Activated CD4-positive, alpha-beta T cell treated with anti-CD3 and anti-CD28 coated beads, Interleukin-2, Interleukin-4, amounts not matched to agents 100 ng/mL and 50 ng/mL, durations not matched to agents 16 hours and 8 hours (primary cell): Measurements from ENCODE around the gene GRK5.
A peak's percentile ranks its signal among the peaks of the same experiment; 100 is the strongest.

Source experiments
- DNase-seq: peaks from one replicate; pipeline ENCODE4 v3.0.0-alpha.2; 2020; ENCODE audit warnings: low spot score

GRK5 gene

GRCh38 chr10:119483001-119483400 lies 275.6 kb downstream of the GRK5 start:
- no peak for DNase-seq

- DNase-seq, result no peak
Measured at GRCh38 chr10:119483839-119484238, 276.5 kb downstream of the GRK5 start.

GRCh38 chr10:119488675-119489074 lies 281.3 kb downstream of the GRK5 start:
- no peak for DNase-seq

GRCh38 chr10:119489991-119490326 lies 282.6 kb downstream of the GRK5 start:
- no peak for DNase-seq

GRCh38 chr10:119491966-119492757 lies 284.8 kb downstream of the GRK5 start:
- DNase-seq, result no peak

GRCh38 chr10:119493155-119493554 lies 285.8 kb downstream of the GRK5 start:
- DNase-seq, result no peak

GRCh38 chr10:119494236-119495020 lies 287.1 kb downstream of the GRK5 start:
- no peak for DNase-seq

GRCh38 chr10:119495021-119495505 lies 287.7 kb downstream of the GRK5 start:
- no peak for DNase-seq

- no peak for DNase-seq
Measured at GRCh38 chr10:119495545-119495944, 288.2 kb downstream of the GRK5 start.

GRCh38 chr10:119496273-119496672 lies 288.9 kb downstream of the GRK5 start:
- DNase-seq, result peak; percentile 55

- no peak for DNase-seq
Measured at GRCh38 chr10:119497243-119497642, 289.9 kb downstream of the GRK5 start.

GRCh38 chr10:119498889-119499676 lies 291.7 kb downstream of the GRK5 start:
- no peak for DNase-seq

GRCh38 chr10:119499677-119500002 lies 292.3 kb downstream of the GRK5 start:
- no peak for DNase-seq

GRCh38 chr10:119500123-119500795 lies 292.9 kb downstream of the GRK5 start:
- no peak for DNase-seq

GRCh38 chr10:119500821-119501220 lies 293.4 kb downstream of the GRK5 start:
- DNase-seq, result no peak

- no peak for DNase-seq
Measured at GRCh38 chr10:119501690-119502089, 294.3 kb downstream of the GRK5 start.

GRCh38 chr10:119502209-119502608 lies 294.8 kb downstream of the GRK5 start:
- peak; percentile 58 for DNase-seq

GRCh38 chr10:119502618-119503155 lies 295.3 kb downstream of the GRK5 start:
- no peak for DNase-seq

GRCh38 chr10:119503821-119504220 lies 296.4 kb downstream of the GRK5 start:
- no peak for DNase-seq

GRCh38 chr10:119504651-119505050 lies 297.3 kb downstream of the GRK5 start:
- no peak for DNase-seq

GRCh38 chr10:119505131-119505551 lies 297.8 kb downstream of the GRK5 start:
- DNase-seq, result no peak
